Measurements from ENCODE around the gene MYL6. TPM values are rescaled to one million over a fixed set of nuclear protein-coding genes. Genes with fewer than 3 reads are reported as not detected.

Gene MYL6
- total and polyA plus RNA-seq, 4 donors = 1,471 to 3,593 (median 2,197) TPM

DNA sequence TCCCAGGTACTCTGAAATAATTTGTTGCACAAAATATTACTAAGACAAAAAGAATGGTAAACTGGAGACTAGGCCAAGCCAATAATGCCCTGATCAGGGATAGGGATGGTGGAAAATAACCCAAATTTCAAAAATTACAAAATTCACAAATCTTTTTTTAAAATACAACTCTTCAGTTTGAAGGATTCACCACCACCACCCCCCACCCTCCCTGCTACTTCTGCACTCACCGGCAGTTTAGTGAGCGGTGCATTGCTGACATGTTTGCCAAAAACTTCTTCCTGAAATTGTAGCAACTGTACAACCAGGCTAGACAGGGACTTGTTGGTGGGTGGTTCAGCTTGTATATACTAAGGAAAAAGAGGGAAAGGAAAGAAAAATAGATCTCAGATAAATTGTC, 28.8 kb downstream of the MYL6 start:
- Histone ChIP-seq H3K27me3 (ENCODE audit: control insufficient read depth in 3 of 3, insufficient read depth in 3 of 3, low read length in 2 of 3) (no peaks in the 10 kb centered on the region), H3K36me3 (ENCODE audit: control insufficient read depth in 4 of 4, insufficient read depth in 4 of 4, low read length in 4 of 4) (peaks cover 10 to 26% (median 17%) of the 10 kb centered on the region in 4 donors), H3K4me3 (no peak overlapping the region), H3K9ac (ENCODE audit: insufficient read depth in 1 of 2, low read length in 2 of 2) (no peak overlapping the region), H3K4me1 (ENCODE audit: control insufficient read depth in 5 of 5, insufficient read depth in 5 of 5, low read length in 5 of 5) (peaks cover 0 to 22% (median 5%) of the 10 kb centered on the region in 5 donors), H3K27ac (ENCODE audit: low read depth in 1 of 2, low read length in 1 of 2) (no peak overlapping the region), H3K9me3 (ENCODE audit: control insufficient read depth in 4 of 4, insufficient read depth in 3 of 4, low read length in 3 of 4) (no peaks in the 10 kb centered on the region)
- 18 to 34% methylated on average over 2 of the region's 2 CpGs for WGBS, 2 donors
- TF ChIP-seq, protein P1, sequence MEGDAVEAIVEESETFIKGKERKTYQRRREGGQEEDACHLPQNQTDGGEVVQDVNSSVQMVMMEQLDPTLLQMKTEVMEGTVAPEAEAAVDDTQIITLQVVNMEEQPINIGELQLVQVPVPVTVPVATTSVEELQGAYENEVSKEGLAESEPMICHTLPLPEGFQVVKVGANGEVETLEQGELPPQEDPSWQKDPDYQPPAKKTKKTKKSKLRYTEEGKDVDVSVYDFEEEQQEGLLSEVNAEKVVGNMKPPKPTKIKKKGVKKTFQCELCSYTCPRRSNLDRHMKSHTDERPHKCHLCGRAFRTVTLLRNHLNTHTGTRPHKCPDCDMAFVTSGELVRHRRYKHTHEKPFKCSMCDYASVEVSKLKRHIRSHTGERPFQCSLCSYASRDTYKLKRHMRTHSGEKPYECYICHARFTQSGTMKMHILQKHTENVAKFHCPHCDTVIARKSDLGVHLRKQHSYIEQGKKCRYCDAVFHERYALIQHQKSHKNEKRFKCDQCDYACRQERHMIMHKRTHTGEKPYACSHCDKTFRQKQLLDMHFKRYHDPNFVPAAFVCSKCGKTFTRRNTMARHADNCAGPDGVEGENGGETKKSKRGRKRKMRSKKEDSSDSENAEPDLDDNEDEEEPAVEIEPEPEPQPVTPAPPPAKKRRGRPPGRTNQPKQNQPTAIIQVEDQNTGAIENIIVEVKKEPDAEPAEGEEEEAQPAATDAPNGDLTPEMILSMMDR (IDR thresholded peaks at IDR 0.05; ENCODE audit: control extremely low read depth, extremely low read depth) = no peak
- DNase-seq = no peak
- ATAC-seq (ENCODE audit: insufficient read depth, low FRiP score) = no peak

DNA sequence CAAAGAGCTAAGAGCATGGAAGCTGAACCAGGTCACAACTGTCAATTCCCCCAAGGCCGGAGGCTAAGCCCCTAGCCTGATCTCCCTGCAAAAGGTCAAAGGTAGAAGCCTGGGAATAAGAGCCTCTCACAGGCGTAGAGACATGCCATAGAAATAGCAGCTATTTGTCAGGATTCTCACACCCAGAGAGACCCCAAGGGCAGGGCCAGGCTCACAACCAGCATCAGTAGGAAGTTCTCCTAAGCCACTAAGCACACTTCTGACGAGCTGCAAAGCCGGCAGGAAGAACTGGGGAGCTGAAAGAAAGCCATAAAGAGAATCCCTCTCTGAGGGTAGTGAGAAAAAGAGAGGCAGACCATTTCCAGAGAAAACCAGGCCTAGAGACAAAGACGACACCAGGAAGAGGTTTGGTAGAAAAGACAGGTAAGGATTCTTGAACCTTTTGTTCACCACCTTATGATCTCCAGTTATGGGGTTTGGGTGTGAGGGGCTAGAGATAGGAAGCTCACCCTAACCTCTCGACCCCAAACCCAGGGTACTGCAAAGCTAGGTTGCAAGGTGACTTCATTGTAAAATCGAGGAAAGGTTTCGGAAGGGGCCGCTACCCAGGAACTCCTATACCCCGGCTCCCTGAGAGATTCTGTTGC, 30.1 kb downstream of the MYL6 start:
- no peaks in the 10 kb centered on the region for H3K27me3 ChIP-seq (ENCODE audit: control insufficient read depth in 3 of 3, insufficient read depth in 3 of 3, low read length in 2 of 3)
- H3K9ac ChIP-seq (ENCODE audit: insufficient read depth in 1 of 2, low read length in 2 of 2) = peak overlapping the region; percentile 56 to 63
- ATAC-seq (ENCODE audit: insufficient read depth, low FRiP score) (no peak), DNase-seq (peak in 2 of 3 donors; percentile 29 to 31)
- H3K9me3 ChIP-seq (ENCODE audit: control insufficient read depth in 4 of 4, insufficient read depth in 3 of 4, low read length in 3 of 4) = no peaks in the 10 kb centered on the region
- H3K4me1 ChIP-seq (ENCODE audit: control insufficient read depth in 5 of 5, insufficient read depth in 5 of 5, low read length in 5 of 5) = peaks cover 0 to 22% (median 5%) of the 10 kb centered on the region in 5 donors
- TF ChIP-seq, protein P1 (IDR thresholded peaks at IDR 0.05; ENCODE audit: control extremely low read depth, extremely low read depth) = no peak
- peak overlapping the region; percentile 68 for H3K4me3 ChIP-seq
- H3K36me3 ChIP-seq (ENCODE audit: control insufficient read depth in 4 of 4, insufficient read depth in 4 of 4, low read length in 4 of 4) = peaks cover 10 to 24% (median 14%) of the 10 kb centered on the region in 4 donors
- 9 to 13% methylated on average over 10 of the region's 10 CpGs for whole genome bisulfite sequencing, 2 donors
- peak overlapping the region in 1 of 2 donors; percentile 61 for H3K27ac ChIP-seq (ENCODE audit: low read depth in 1 of 2, low read length in 1 of 2)

DNA sequence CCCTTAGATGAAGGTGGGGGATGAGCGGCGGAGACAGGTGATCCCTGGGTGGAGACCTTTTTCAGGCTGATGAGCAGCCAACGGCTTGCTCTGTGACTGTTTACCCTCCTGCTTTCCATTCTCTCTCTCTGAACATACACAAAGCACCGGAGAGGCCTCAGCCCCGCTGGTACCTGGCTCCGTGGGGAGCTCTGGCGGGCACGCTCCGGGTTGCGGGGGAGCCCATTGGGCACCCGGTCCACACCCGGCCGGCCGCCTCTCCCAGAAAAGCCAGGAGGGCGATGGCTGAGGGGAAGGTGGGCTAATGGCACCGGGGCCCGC, 30.6 kb downstream of the MYL6 start:
- TF ChIP-seq, protein P1 (IDR thresholded peaks at IDR 0.05; ENCODE audit: control extremely low read depth, extremely low read depth) = no peak

More for the DNA sequence above, 30.6 kb downstream of the MYL6 start:
- Histone ChIP-seq H3K27me3 (ENCODE audit: control insufficient read depth in 3 of 3, insufficient read depth in 3 of 3, low read length in 2 of 3) (no peaks in the 10 kb centered on the region), H3K9ac (ENCODE audit: insufficient read depth in 1 of 2, low read length in 2 of 2) (peak overlapping the region; percentile 56 to 63), H3K4me1 (ENCODE audit: control insufficient read depth in 5 of 5, insufficient read depth in 5 of 5, low read length in 5 of 5) (peaks cover 0 to 22% (median 5%) of the 10 kb centered on the region in 5 donors), H3K27ac (ENCODE audit: low read depth in 1 of 2, low read length in 1 of 2) (peak overlapping the region; percentile 61 to 66), H3K9me3 (ENCODE audit: control insufficient read depth in 4 of 4, insufficient read depth in 3 of 4, low read length in 3 of 4) (no peaks in the 10 kb centered on the region), H3K4me3 (peak overlapping the region; percentile 68), H3K36me3 (ENCODE audit: control insufficient read depth in 4 of 4, insufficient read depth in 4 of 4, low read length in 4 of 4) (peaks cover 8 to 19% (median 11%) of the 10 kb centered on the region in 4 donors)
- ATAC-seq (ENCODE audit: insufficient read depth, low FRiP score) (no peak), DNase-seq (no peak)
- 0 to 1% methylated on average over 17 of the region's 17 CpGs for WGBS, 2 donors
